OCI-LY1 (cell line): ENCODE data around the gene SAGE1.
"Not testable (repeated sequence)": the region's sequence is repeated elsewhere in the genome, so short reads cannot be mapped to it uniquely, and the experiment has no call there.

ENCODE experiments used
- H2AFZ ChIP-seq: fragments of 200-600 bp; sonication (generic), shearing (Covaris generic); 2 replicates; pipeline ENCODE4 v1.6.0; 2014; ENCODE audit warnings: antibody characterized with exemption, mild to moderate bottlenecking, low read length
- H3F3A ChIP-seq: fragments of 200-600 bp; sonication (generic), shearing (Covaris generic); 2 replicates; pipeline ENCODE4 v1.6.0; 2014; ENCODE audit warnings: mild to moderate bottlenecking, antibody characterized with exemption, low read length, moderate library complexity; ENCODE audit not compliant: insufficient read depth
- H3K27ac ChIP-seq: fragments of 200-600 bp; sonication (generic); 2 replicates; pipeline ENCODE4 v1.5.1; 2014; ENCODE audit warnings: low read length, mixed run types, mild to moderate bottlenecking, low read depth; ENCODE audit not compliant: poor library complexity, severe bottlenecking
- H3K27me3 ChIP-seq: fragments of 200-600 bp; sonication (generic); 2 replicates; pipeline ENCODE4 v1.6.0; 2014; ENCODE audit warnings: antibody characterized with exemption, mild to moderate bottlenecking, low read length, moderate library complexity; ENCODE audit not compliant: insufficient read depth
- H3K36me3 ChIP-seq: fragments of 200-600 bp; sonication (generic); 2 replicates; pipeline ENCODE4 v1.6.1; 2014; ENCODE audit warnings: mild to moderate bottlenecking, antibody characterized with exemption, low read length, moderate library complexity, mixed read lengths; ENCODE audit not compliant: insufficient read depth
- H3K4me1 ChIP-seq: fragments of 200-600 bp; sonication (generic); 2 replicates; pipeline ENCODE4 v1.5.1; 2014; ENCODE audit warnings: mild to moderate bottlenecking, low read length, moderate library complexity; ENCODE audit not compliant: insufficient read depth, severe bottlenecking
- H3K4me2 ChIP-seq: fragments of 200-600 bp; sonication (generic), shearing (Covaris generic); 2 replicates; pipeline ENCODE4 v1.6.1; 2014; ENCODE audit warnings: low read length
- H3K4me3 ChIP-seq: fragments of 200-600 bp; sonication (generic); 2 replicates; pipeline ENCODE4 v1.5.1; 2014; ENCODE audit warnings: low read length, low read depth, mild to moderate bottlenecking, mixed read lengths; ENCODE audit not compliant: poor library complexity, severe bottlenecking
- H3K79me2 ChIP-seq: fragments of 200-600 bp; shearing (Covaris generic); 2 replicates; pipeline ENCODE4 v1.6.1; 2016; ENCODE audit warnings: mixed run types, low read length, mixed read lengths; ENCODE audit not compliant: insufficient read depth
- H3K9ac ChIP-seq: fragments of 200-600 bp; sonication (generic), shearing (Covaris generic); 2 replicates; pipeline ENCODE4 v1.6.1; 2014; ENCODE audit warnings: mild to moderate bottlenecking, low read length, mixed read lengths
- H3K9me2 ChIP-seq: fragments of 200-600 bp; sonication (generic), shearing (Covaris generic); 2 replicates; pipeline ENCODE4 v1.6.1; 2014; ENCODE audit warnings: low read depth, mild to moderate bottlenecking, low read length, mixed read lengths
- H3K9me3 ChIP-seq: fragments of 200-600 bp; shearing (Covaris generic); 2 replicates; pipeline ENCODE4 v1.6.1; 2014; ENCODE audit warnings: low read length, mixed read lengths
- H4K20me1 ChIP-seq: fragments of 200-600 bp; sonication (generic), shearing (Covaris generic); 2 replicates; pipeline ENCODE4 v1.6.0; 2016; ENCODE audit warnings: mild to moderate bottlenecking, low read length; ENCODE audit not compliant: insufficient read depth
- CTCF ChIP-seq: fragments of 200-600 bp; sonication (generic), shearing (Covaris generic); IDR thresholded peaks from 2 replicates; pipeline ENCODE4 v1.5.1; 2017; ENCODE audit warnings: mild to moderate bottlenecking, antibody characterized with exemption, low read length, moderate library complexity, mixed read lengths
- EZH2 ChIP-seq: fragments of 200-600 bp; sonication (generic), shearing (Covaris generic); IDR thresholded peaks from 2 replicates; pipeline ENCODE4 v1.8.0; 2017; ENCODE audit warnings: borderline replicate concordance, mixed run types, mild to moderate bottlenecking, antibody characterized with exemption, low read length, moderate library complexity, mixed read lengths

The SAGE1 gene

GRCh38 chrX:135910251-135910650 lies 16.7 kb downstream of the SAGE1 start:
- no peak overlapping the region for H3K9ac ChIP-seq

GRCh38 chrX:135914404-135914803 lies 20.9 kb downstream of the SAGE1 start:
- Histone ChIP-seq H3K9me2 (no peaks in the 10 kb centered on the region), H3K27me3 (no peaks in the 10 kb centered on the region), H3K36me3 (no peaks in the 10 kb centered on the region), H3F3A (no peaks in the 10 kb centered on the region), H2AFZ (no peak overlapping the region), H3K4me2 (no peak overlapping the region), H4K20me1 (no peaks in the 10 kb centered on the region), H3K4me1 (no peaks in the 10 kb centered on the region), H3K9me3 (no peaks in the 10 kb centered on the region), H3K79me2 (no peaks in the 10 kb centered on the region), H3K4me3 (no peak overlapping the region), H3K9ac (no peak overlapping the region), H3K27ac (no peak overlapping the region)
- no peak for TF ChIP-seq EZH2
- no peak for TF ChIP-seq CTCF

More at GRCh38 chrX:135910251-135910650, 16.7 kb downstream of the SAGE1 start:
- no peaks in the 10 kb centered on the region for H3K4me1 ChIP-seq
- H3K27me3 ChIP-seq, result no peaks in the 10 kb centered on the region
- no peaks in the 10 kb centered on the region for H3K36me3 ChIP-seq
- H3K4me3 ChIP-seq, result no peak overlapping the region
- no peak overlapping the region for H3K4me2 ChIP-seq
- H3K9me2 ChIP-seq, result no peaks in the 10 kb centered on the region
- no peaks in the 10 kb centered on the region for H4K20me1 ChIP-seq
- TF ChIP-seq CTCF (no peak), EZH2 (no peak)
- H3K9me3 ChIP-seq, result no peaks in the 10 kb centered on the region
- H3F3A ChIP-seq, result no peaks in the 10 kb centered on the region
- no peak overlapping the region for H3K27ac ChIP-seq
- H3K79me2 ChIP-seq, result no peaks in the 10 kb centered on the region
- no peak overlapping the region for H2AFZ ChIP-seq

GRCh38 chrX:135920516-135920915 lies 27.0 kb downstream of the SAGE1 start:
- H3K9ac ChIP-seq, H3K79me2 ChIP-seq, H3K4me1 ChIP-seq, H3F3A ChIP-seq, H3K9me3 ChIP-seq, H3K9me2 ChIP-seq, H3K27me3 ChIP-seq, H3K4me2 ChIP-seq, H3K36me3 ChIP-seq, H2AFZ ChIP-seq, H3K4me3 ChIP-seq, H3K27ac ChIP-seq, H4K20me1 ChIP-seq: not testable (repeated sequence)

- H3K27ac ChIP-seq, result no peak overlapping the region
- H4K20me1 ChIP-seq, result no peaks in the 10 kb centered on the region
- H3K4me1 ChIP-seq, result no peaks in the 10 kb centered on the region
- no peaks in the 10 kb centered on the region for H3K9me3 ChIP-seq
- H3K4me2 ChIP-seq, result no peak overlapping the region
- no peaks in the 10 kb centered on the region for H3K79me2 ChIP-seq
- no peaks in the 10 kb centered on the region for H3K9me2 ChIP-seq
- no peaks in the 10 kb centered on the region for H3K27me3 ChIP-seq
- no peak overlapping the region for H3K4me3 ChIP-seq
- TF ChIP-seq CTCF (peak; percentile 21; the same call in 1 of the 2 replicates), EZH2 (no peak)
- no peak overlapping the region for H2AFZ ChIP-seq
- no peak overlapping the region for H3K9ac ChIP-seq
- H3F3A ChIP-seq, result no peaks in the 10 kb centered on the region
- no peaks in the 10 kb centered on the region for H3K36me3 ChIP-seq
Observed at GRCh38 chrX:135923353-135923752, 29.8 kb downstream of the SAGE1 start.
